Gastrocnemius medialis (tissue), 4 donors: ENCODE results near the gene AAR2. TPM values are rescaled to one million over a fixed set of nuclear protein-coding genes. Genes with fewer than 3 reads are reported as not detected.

Experiments
- ATAC-seq, 2 donors: fragments of 150-250 bp; one replicate each; pipeline ENCODE4 v1.9.1; 2016
- DNase-seq, 2 donors: peaks; one replicate each; pipeline ENCODE4 v3.0.0-alpha.2; 2019
- H3K27ac ChIP-seq, 4 donors: fragments of 200-600 bp; sonication (generic); 1 replicate in 1 of 4; 2 replicates in 3 of 4; pipeline ENCODE4 v1.5.1; 2016 to 2018; ENCODE audit warnings: mild to moderate bottlenecking in 2 of 4, moderate library complexity in 1 of 4
- H3K27me3 ChIP-seq, 3 donors: fragments of 200-600 bp; sonication (generic) in 2 of 3; 1 replicate in 1 of 3; 2 replicates in 2 of 3; pipeline versions ENCODE4 v1.5.1 to v1.6.0; 2016 to 2019; ENCODE audit warnings: mild to moderate bottlenecking in 1 of 3, moderate library complexity in 1 of 3
- H3K36me3 ChIP-seq, 2 donors: fragments of 200-600 bp; sonication (generic) in 1 of 2; one replicate each; pipeline ENCODE4 v1.5.1; 2017 to 2018
- H3K4me1 ChIP-seq, 2 donors: fragments of 200-600 bp; sonication (generic) in 1 of 2; one replicate each; pipeline ENCODE4 v1.5.1; 2016 to 2017; ENCODE audit warnings: mild to moderate bottlenecking in 2 of 2
- H3K4me3 ChIP-seq, 4 donors: fragments of 200-600 bp; sonication (generic) in 3 of 4; 1 replicate in 1 of 4; 2 replicates in 3 of 4; pipeline ENCODE4 v1.5.1; 2016 to 2019; ENCODE audit warnings: mild to moderate bottlenecking in 2 of 4
- H3K9me3 ChIP-seq, 3 donors: fragments of 200-600 bp; sonication (generic) in 2 of 3; 1 replicate in 1 of 3; 2 replicates in 2 of 3; pipeline ENCODE4 v1.5.1; 2016 to 2019
- CTCF ChIP-seq, 5 experiments: fragments of 450-650 bp in 3 of 5; fragments of 200-600 bp in 2 of 5; sonication (generic) in 2 of 5; IDR thresholded peaks in 4 of 5; conservative IDR thresholded peaks in 1 of 5; 1 replicate in 4 of 5; 2 replicates in 1 of 5; pipeline ENCODE4 v1.5.1; 2016 to 2019; ENCODE audit warnings: antibody characterized with exemption in 5 of 5, mild to moderate bottlenecking in 3 of 5, moderate library complexity in 3 of 5
- POLR2A ChIP-seq, 2 donors: fragments of 450-650 bp; IDR thresholded peaks; one replicate each; pipeline ENCODE4 v1.6.1; 2017; ENCODE audit warnings: antibody characterized with exemption in 2 of 2, mild to moderate bottlenecking in 2 of 2, moderate library complexity in 2 of 2
- in situ Hi-C, 4 donors: fragments of 200-750 bp; cut with MboI; loops; one replicate each; pipeline versions ENCODE4 v1.15.0 to v1.8.0; 2017; ENCODE audit warnings: low sequenced_read_pairs in 4 of 4
- intact Hi-C: fragments of 100-400 bp; cut with DNase I; formaldehyde crosslinking; loops from one replicate; pipeline ENCODE4 v1.15.1; 2023; ENCODE audit warnings: low total_unique reads
- total RNA-seq, 4 donors: library from RNA; depleted of rRNA; stranded (reverse); fragments of >200 nt; gene quantifications; one replicate each; pipeline versions ENCODE4 v1.1.0 to v1.2.3, GENCODE V29; 2016

Gene AAR2
- total RNA-seq, 4 donors from 2014 or later, result 18.7 to 24.4 (median 21.2) TPM

DNA sequence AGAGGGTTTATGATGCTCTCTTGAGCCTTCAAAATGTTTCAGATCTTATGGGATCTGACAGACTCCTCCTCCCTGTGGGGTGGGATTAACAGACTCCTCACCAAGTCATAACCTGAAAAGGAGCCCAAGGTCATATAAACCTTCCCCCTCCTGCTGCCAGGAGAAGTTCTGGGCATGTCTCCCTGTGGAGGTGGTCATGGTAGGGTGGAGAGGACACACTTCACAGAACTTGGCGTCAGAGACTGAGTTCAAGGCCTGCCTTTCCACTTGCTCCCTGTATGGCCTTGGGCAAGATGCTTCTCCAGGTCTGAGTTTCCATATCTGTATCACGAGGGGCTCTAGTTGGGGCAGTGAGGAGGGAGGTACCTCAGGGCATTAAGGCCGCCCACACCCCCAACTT is 32.4 kb upstream of the AAR2 start:
- Histone ChIP-seq H3K4me3 (no peak overlapping the region), H3K4me1 (peaks cover 0 to 4% of the 10 kb centered on the region in 2 donors), H3K27ac (no peak overlapping the region), H3K27me3 (no peaks in the 10 kb centered on the region), H3K9me3 (no peaks in the 10 kb centered on the region), H3K36me3 (no peaks in the 10 kb centered on the region)
- TF ChIP-seq CTCF (IDR thresholded peaks at IDR 0.05 in 4 of 5, conservative IDR thresholded peaks at IDR 0.05 in 1 of 5) (no peak), POLR2A (IDR thresholded peaks at IDR 0.05) (no peak)
- no peak for ATAC-seq
- in situ Hi-C loops, result loop anchor here (5.0 to 25.0 kb wide), 5 partner anchors 231 to 408 kb away; partner anchors contain the start of gene RAB5IF (in 1 of the 4)
- no peak for DNase-seq
- intact Hi-C loops, result loop anchor here (1.0 to 5.0 kb wide), 3 partner anchors 235 to 683 kb away; partner anchors contain the start of gene RAB5IF

DNA sequence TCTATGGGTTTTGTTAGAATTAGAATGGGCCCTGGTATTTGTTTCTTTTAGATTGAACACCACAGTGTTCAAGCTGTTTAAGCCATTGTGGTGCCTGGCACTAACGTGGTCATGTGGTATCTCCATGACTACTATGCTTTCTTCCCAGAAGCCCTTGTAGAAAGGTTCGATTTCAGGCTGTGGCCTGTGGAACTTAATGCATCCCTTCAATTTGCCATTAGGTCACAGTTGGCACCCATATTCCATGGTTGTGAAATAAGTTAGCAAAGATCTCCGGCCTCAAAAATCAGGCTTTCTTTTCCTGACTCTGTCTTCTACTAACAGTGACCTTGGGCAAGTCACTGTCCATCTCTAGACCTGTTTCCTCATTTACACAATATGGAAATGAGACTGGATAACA is 31.3 kb upstream of the AAR2 start:
- Histone ChIP-seq H3K4me1 (peaks cover 0 to 4% of the 10 kb centered on the region in 2 donors), H3K9me3 (no peaks in the 10 kb centered on the region), H3K27ac (no peak overlapping the region), H3K4me3 (no peak overlapping the region), H3K27me3 (no peaks in the 10 kb centered on the region), H3K36me3 (no peaks in the 10 kb centered on the region)
- TF ChIP-seq CTCF (IDR thresholded peaks at IDR 0.05 in 4 of 5, conservative IDR thresholded peaks at IDR 0.05 in 1 of 5) (no peak), POLR2A (IDR thresholded peaks at IDR 0.05) (no peak)
- intact Hi-C loops, result no loop called here
- ATAC-seq (no peak), DNase-seq (no peak)
- in situ Hi-C loops, result loop anchor here in 3 of 4 donors (10.0 to 25.0 kb wide), 4 partner anchors 230 to 407 kb away; partner anchors contain the start of gene RAB5IF (in 1 of the 3)

GRCh38 chr20:36206068-36206467 is 30.2 kb upstream of the AAR2 start:
- H3K36me3 ChIP-seq, result no peaks in the 10 kb centered on the region
- in situ Hi-C loops, result loop anchor here in 3 of 4 donors (10.0 to 25.0 kb wide), 4 partner anchors 229 to 406 kb away; partner anchors contain the start of gene RAB5IF (in 1 of the 3)

GRCh38 chr20:36206641-36207040 is 29.6 kb upstream of the AAR2 start:
- H3K9me3 ChIP-seq, result no peaks in the 10 kb centered on the region
- no peak overlapping the region for H3K4me3 ChIP-seq
- no peak for ATAC-seq
- no peak for DNase-seq
- no peaks in the 10 kb centered on the region for H3K36me3 ChIP-seq
- H3K27ac ChIP-seq, result no peak overlapping the region
- H3K4me1 ChIP-seq, result peaks cover 0 to 4% of the 10 kb centered on the region in 2 donors
- H3K27me3 ChIP-seq, result no peaks in the 10 kb centered on the region
- in situ Hi-C loops, result loop anchor here in 3 of 4 donors (10.0 to 25.0 kb wide), 4 partner anchors 228 to 406 kb away; partner anchors contain the start of gene RAB5IF (in 1 of the 3)
- intact Hi-C loops, result no loop called here
- TF ChIP-seq CTCF (IDR thresholded peaks at IDR 0.05 in 4 of 5, conservative IDR thresholded peaks at IDR 0.05 in 1 of 5), result no peak
- TF ChIP-seq POLR2A (IDR thresholded peaks at IDR 0.05), result no peak

More at GRCh38 chr20:36206068-36206467, 30.2 kb upstream of the AAR2 start:
- no peaks in the 10 kb centered on the region for H3K27me3 ChIP-seq
- no peaks in the 10 kb centered on the region for H3K9me3 ChIP-seq
- intact Hi-C loops, result no loop called here
- ATAC-seq (no peak), DNase-seq (no peak)
- H3K4me3 ChIP-seq, result no peak overlapping the region
- peaks cover 0 to 4% of the 10 kb centered on the region in 2 donors for H3K4me1 ChIP-seq
- no peak overlapping the region for H3K27ac ChIP-seq
- no peak for TF ChIP-seq CTCF (IDR thresholded peaks at IDR 0.05 in 4 of 5, conservative IDR thresholded peaks at IDR 0.05 in 1 of 5)
- TF ChIP-seq POLR2A (IDR thresholded peaks at IDR 0.05), result no peak
